Liver (tissue), 9 donors: Measurements from ENCODE around the gene LPCAT1. TPM values are rescaled to one million over a fixed set of nuclear protein-coding genes. Genes with fewer than 3 reads are reported as not detected.

Experiments
- DNase-seq: peaks from one replicate; pipeline ENCODE4 v3.0.0-alpha.2; 2017; ENCODE audit warnings: low spot score
- H3K27ac ChIP-seq, 2 donors: one replicate each; pipeline ENCODE4 v1.7.0; 2013; ENCODE audit warnings: inconsistent platforms in 2 of 2, low read length in 2 of 2, control low read depth in 1 of 2, low read depth in 1 of 2, mild to moderate bottlenecking in 1 of 2
- H3K27me3 ChIP-seq, 4 donors: one replicate each; pipeline versions ENCODE4 v1.6.1 to v1.7.0; 2013; ENCODE audit warnings: low read length in 3 of 4, inconsistent platforms in 1 of 4, mild to moderate bottlenecking in 1 of 4, moderate library complexity in 1 of 4; ENCODE audit not compliant: control insufficient read depth in 4 of 4, insufficient read depth in 4 of 4
- H3K36me3 ChIP-seq, 4 donors: one replicate each; pipeline versions ENCODE4 v1.6.1 to v1.7.0; 2013; ENCODE audit warnings: low read length in 3 of 4, mild to moderate bottlenecking in 3 of 4, low read depth in 1 of 4, moderate library complexity in 1 of 4; ENCODE audit not compliant: control insufficient read depth in 4 of 4, insufficient read depth in 3 of 4
- H3K4me1 ChIP-seq, 4 donors: one replicate each; pipeline versions ENCODE4 v1.6.1 to v1.7.0; 2013; ENCODE audit warnings: low read length in 3 of 4, mild to moderate bottlenecking in 3 of 4, moderate library complexity in 1 of 4; ENCODE audit not compliant: control insufficient read depth in 4 of 4, insufficient read depth in 4 of 4
- H3K4me3 ChIP-seq, 3 donors: one replicate each; pipeline versions ENCODE4 v1.6.1 to v1.7.0; 2013; ENCODE audit warnings: low read length in 3 of 3, control low read depth in 1 of 3, low read depth in 1 of 3, mild to moderate bottlenecking in 1 of 3
- H3K9ac ChIP-seq, 2 donors: one replicate each; pipeline ENCODE4 v1.7.0; 2013; ENCODE audit warnings: low read length in 2 of 2, mild to moderate bottlenecking in 2 of 2, moderate library complexity in 2 of 2, control low read depth in 1 of 2, low read depth in 1 of 2
- H3K9me3 ChIP-seq, 4 donors: one replicate each; pipeline versions ENCODE4 v1.6.1 to v1.7.0; 2013; ENCODE audit warnings: low read length in 3 of 4; ENCODE audit not compliant: control insufficient read depth in 4 of 4
- EGR1 ChIP-seq, 2 donors: IDR thresholded peaks; 2 replicates each; pipeline ENCODE4 v1.6.1; 2016 to 2018; ENCODE audit warnings: antibody characterized with exemption in 2 of 2, low read depth in 2 of 2
- FOXA2 ChIP-seq: IDR thresholded peaks from 2 replicates; pipeline ENCODE4 v1.6.1; 2016; ENCODE audit warnings: antibody characterized with exemption
- GABPA ChIP-seq, 2 donors: IDR thresholded peaks in 1 of 2; conservative IDR thresholded peaks in 1 of 2; 2 replicates each; pipeline ENCODE4 v1.6.1; 2016; ENCODE audit warnings: antibody characterized with exemption in 2 of 2, mild to moderate bottlenecking in 1 of 2, moderate library complexity in 1 of 2
- HNF4A ChIP-seq, 2 donors: conservative IDR thresholded peaks; 2 replicates each; pipeline ENCODE4 v1.6.1; 2016; ENCODE audit warnings: antibody characterized with exemption in 2 of 2, mild to moderate bottlenecking in 2 of 2
- HNF4G ChIP-seq: IDR thresholded peaks from 2 replicates; pipeline ENCODE4 v1.6.1; 2016; ENCODE audit warnings: antibody characterized with exemption
- JUND ChIP-seq, 2 donors: IDR thresholded peaks; 2 replicates each; pipeline ENCODE4 v1.6.1; 2016; ENCODE audit warnings: antibody characterized with exemption in 2 of 2
- RAD21 ChIP-seq, 2 donors: IDR thresholded peaks; 2 replicates each; pipeline ENCODE4 v1.6.1; 2016; ENCODE audit warnings: antibody characterized with exemption in 2 of 2, mild to moderate bottlenecking in 2 of 2
- RXRA ChIP-seq, 2 donors: IDR thresholded peaks; 2 replicates each; pipeline ENCODE4 v1.6.1; 2017 to 2018; ENCODE audit warnings: antibody characterized with exemption in 2 of 2, mild to moderate bottlenecking in 1 of 2
- SP1 ChIP-seq: IDR thresholded peaks from 2 replicates; pipeline ENCODE4 v1.6.1; 2018; ENCODE audit warnings: antibody characterized with exemption, mild to moderate bottlenecking
- TAF1 ChIP-seq: conservative IDR thresholded peaks from 2 replicates; pipeline ENCODE4 v1.6.1; 2016; ENCODE audit warnings: antibody characterized with exemption, mild to moderate bottlenecking
- YY1 ChIP-seq: IDR thresholded peaks from 2 replicates; pipeline ENCODE4 v1.6.1; 2016; ENCODE audit warnings: antibody characterized with exemption, mild to moderate bottlenecking
- WGBS: extraction: QIAGEN DNeasy Blood & Tissue Kit; methylation state at CpG from one replicate; pipeline ENCODE4 v1.1.7; 2013; 5-methylcytosine and 5-hydroxymethylcytosine counted together
- polyA plus RNA-seq, 2 donors: library from polyadenylated mRNA; stranded (reverse) in 1 of 2; unstranded in 1 of 2; fragments of 200-250 nt in 1 of 2; fragments of >200 nt in 1 of 2; fragmentation: Nextera tagmentation in 1 of 2; extraction: Ambion mirVana in 1 of 2; gene quantifications; one replicate each; pipeline versions ENCODE4 v1.2.1 to v1.2.3, GENCODE V29; 2013 to 2015
- total RNA-seq, 2 donors: library from RNA; depleted of rRNA; stranded (reverse); fragments of >200 nt; gene quantifications; one replicate each; pipeline ENCODE4 v1.2.3, GENCODE V29; 2014
- TF ChIP-seq, protein P1 (sequence below): IDR thresholded peaks from 2 replicates; pipeline ENCODE4 v1.6.1; 2016; ENCODE audit warnings: antibody characterized with exemption, mild to moderate bottlenecking
- TF ChIP-seq, protein P2 (sequence below): IDR thresholded peaks from 2 replicates; pipeline ENCODE4 v1.6.1; 2016; ENCODE audit warnings: antibody characterized with exemption
- TF ChIP-seq, protein P3 (sequence below): fragments of 150-350 bp; IDR thresholded peaks from 2 replicates; pipeline ENCODE4 v1.5.1; 2017; ENCODE audit warnings: improper control_type of control experiment, low read depth, low read length; ENCODE audit not compliant: missing input control
- TF ChIP-seq, protein P4 (sequence below): IDR thresholded peaks from 2 replicates; pipeline ENCODE4 v1.6.1; 2016; ENCODE audit warnings: antibody characterized with exemption
- donor health status: healthy.
- donor health status: healthy.
- donor health status: healthy.
- donor health status: healthy.
- donor health status: healthy.

The LPCAT1 gene
- total and polyA plus RNA-seq, 4 donors, result 1.5 to 12.8 (median 9.9) TPM

DNA sequence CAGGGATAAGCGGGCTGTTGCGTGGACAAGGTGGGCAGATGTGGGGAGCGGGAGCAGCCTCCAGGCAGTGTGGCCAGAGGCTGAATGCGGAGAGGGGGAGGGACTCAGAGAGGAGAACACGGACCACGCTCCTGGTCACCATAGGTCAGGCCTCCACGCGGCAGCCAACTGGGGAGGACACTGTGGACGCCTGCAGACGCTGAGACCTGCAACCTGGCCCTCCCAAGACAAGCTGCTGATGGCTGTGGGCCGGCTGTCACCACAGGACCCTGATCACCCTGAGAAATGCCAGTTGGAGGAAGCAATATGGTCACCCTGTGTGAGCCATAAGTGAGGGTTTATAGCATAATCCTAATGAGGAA, 16.8 kb downstream of the LPCAT1 start:
- no peaks in the 10 kb centered on the region for H3K4me1 ChIP-seq
- H3K9me3 ChIP-seq, result no peaks in the 10 kb centered on the region
- H3K27ac ChIP-seq, result no peak overlapping the region
- peaks cover 0 to 3% (median 1%) of the 10 kb centered on the region in 4 donors for H3K36me3 ChIP-seq
- no peaks in the 10 kb centered on the region for H3K27me3 ChIP-seq
- WGBS, result 96% methylated on average over 11 of the region's 11 CpGs
- DNase-seq, result no peak
- TF ChIP-seq, protein P1, sequence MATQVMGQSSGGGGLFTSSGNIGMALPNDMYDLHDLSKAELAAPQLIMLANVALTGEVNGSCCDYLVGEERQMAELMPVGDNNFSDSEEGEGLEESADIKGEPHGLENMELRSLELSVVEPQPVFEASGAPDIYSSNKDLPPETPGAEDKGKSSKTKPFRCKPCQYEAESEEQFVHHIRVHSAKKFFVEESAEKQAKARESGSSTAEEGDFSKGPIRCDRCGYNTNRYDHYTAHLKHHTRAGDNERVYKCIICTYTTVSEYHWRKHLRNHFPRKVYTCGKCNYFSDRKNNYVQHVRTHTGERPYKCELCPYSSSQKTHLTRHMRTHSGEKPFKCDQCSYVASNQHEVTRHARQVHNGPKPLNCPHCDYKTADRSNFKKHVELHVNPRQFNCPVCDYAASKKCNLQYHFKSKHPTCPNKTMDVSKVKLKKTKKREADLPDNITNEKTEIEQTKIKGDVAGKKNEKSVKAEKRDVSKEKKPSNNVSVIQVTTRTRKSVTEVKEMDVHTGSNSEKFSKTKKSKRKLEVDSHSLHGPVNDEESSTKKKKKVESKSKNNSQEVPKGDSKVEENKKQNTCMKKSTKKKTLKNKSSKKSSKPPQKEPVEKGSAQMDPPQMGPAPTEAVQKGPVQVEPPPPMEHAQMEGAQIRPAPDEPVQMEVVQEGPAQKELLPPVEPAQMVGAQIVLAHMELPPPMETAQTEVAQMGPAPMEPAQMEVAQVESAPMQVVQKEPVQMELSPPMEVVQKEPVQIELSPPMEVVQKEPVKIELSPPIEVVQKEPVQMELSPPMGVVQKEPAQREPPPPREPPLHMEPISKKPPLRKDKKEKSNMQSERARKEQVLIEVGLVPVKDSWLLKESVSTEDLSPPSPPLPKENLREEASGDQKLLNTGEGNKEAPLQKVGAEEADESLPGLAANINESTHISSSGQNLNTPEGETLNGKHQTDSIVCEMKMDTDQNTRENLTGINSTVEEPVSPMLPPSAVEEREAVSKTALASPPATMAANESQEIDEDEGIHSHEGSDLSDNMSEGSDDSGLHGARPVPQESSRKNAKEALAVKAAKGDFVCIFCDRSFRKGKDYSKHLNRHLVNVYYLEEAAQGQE, result no peak
- TF ChIP-seq, protein P2, sequence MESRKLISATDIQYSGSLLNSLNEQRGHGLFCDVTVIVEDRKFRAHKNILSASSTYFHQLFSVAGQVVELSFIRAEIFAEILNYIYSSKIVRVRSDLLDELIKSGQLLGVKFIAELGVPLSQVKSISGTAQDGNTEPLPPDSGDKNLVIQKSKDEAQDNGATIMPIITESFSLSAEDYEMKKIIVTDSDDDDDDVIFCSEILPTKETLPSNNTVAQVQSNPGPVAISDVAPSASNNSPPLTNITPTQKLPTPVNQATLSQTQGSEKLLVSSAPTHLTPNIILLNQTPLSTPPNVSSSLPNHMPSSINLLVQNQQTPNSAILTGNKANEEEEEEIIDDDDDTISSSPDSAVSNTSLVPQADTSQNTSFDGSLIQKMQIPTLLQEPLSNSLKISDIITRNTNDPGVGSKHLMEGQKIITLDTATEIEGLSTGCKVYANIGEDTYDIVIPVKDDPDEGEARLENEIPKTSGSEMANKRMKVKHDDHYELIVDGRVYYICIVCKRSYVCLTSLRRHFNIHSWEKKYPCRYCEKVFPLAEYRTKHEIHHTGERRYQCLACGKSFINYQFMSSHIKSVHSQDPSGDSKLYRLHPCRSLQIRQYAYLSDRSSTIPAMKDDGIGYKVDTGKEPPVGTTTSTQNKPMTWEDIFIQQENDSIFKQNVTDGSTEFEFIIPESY, result no peak
- TF ChIP-seq YY1, result no peak
- no peak for TF ChIP-seq HNF4A (conservative IDR thresholded peaks at IDR 0.05)
- TF ChIP-seq, protein P3, sequence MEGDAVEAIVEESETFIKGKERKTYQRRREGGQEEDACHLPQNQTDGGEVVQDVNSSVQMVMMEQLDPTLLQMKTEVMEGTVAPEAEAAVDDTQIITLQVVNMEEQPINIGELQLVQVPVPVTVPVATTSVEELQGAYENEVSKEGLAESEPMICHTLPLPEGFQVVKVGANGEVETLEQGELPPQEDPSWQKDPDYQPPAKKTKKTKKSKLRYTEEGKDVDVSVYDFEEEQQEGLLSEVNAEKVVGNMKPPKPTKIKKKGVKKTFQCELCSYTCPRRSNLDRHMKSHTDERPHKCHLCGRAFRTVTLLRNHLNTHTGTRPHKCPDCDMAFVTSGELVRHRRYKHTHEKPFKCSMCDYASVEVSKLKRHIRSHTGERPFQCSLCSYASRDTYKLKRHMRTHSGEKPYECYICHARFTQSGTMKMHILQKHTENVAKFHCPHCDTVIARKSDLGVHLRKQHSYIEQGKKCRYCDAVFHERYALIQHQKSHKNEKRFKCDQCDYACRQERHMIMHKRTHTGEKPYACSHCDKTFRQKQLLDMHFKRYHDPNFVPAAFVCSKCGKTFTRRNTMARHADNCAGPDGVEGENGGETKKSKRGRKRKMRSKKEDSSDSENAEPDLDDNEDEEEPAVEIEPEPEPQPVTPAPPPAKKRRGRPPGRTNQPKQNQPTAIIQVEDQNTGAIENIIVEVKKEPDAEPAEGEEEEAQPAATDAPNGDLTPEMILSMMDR, result no peak
- TF ChIP-seq SP1, result no peak
- TF ChIP-seq GABPA (IDR thresholded peaks at IDR 0.05 in 1 of 2, conservative IDR thresholded peaks at IDR 0.05 in 1 of 2), result no peak
- TF ChIP-seq RAD21 (IDR thresholded peaks at IDR 0.05), result no peak
- no peak overlapping the region for H3K4me3 ChIP-seq
- H3K9ac ChIP-seq, result no peak overlapping the region

DNA sequence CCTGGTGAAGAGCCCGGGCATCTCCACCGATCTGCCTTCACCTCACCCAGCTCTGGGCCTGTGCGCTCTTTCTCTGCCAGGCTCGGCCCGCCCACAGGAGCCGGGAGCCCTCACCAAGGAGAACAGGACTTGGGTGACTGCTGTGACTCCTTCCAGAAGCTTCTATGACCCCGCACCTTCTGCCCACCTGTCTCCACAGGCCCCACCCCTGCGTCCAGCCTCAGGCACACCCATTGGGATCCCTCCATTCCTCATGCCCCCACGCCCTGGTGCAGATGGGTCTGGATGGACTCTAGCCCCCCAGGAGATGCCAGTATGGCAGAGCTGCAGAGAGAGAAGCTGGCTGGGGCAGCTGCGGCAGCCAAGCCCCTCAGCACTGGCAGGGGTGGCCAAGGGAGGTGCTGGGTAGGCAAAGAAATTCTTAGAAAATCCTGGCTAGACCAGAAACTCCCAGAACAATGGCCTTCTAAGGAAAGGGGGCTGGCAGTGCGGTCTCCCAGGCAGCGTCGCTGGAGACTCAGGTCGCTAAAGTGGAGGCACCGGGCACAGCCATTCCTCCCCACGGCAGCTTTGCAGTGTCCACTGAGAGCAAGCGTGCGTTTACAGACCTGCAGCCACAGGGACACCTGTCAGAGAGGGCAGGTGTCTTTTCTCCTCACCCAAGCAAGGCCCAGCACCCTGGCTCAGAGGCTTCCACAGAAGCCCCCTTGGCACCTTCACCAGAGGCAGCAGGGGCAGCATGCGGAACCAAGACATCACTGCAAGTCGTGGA, 17.3 kb downstream of the LPCAT1 start:
- H3K4me1 ChIP-seq, result no peaks in the 10 kb centered on the region
- no peak overlapping the region for H3K9ac ChIP-seq
- H3K27me3 ChIP-seq, result no peaks in the 10 kb centered on the region
- H3K36me3 ChIP-seq, result peaks cover 0 to 3% (median 1%) of the 10 kb centered on the region in 4 donors
- no peak for DNase-seq
- no peak overlapping the region for H3K4me3 ChIP-seq
- no peak overlapping the region for H3K27ac ChIP-seq
- WGBS, result 96% methylated on average over 20 of the region's 20 CpGs
- H3K9me3 ChIP-seq, result no peaks in the 10 kb centered on the region
- TF ChIP-seq JUND (IDR thresholded peaks at IDR 0.05), result no peak
- no peak for TF ChIP-seq EGR1 (IDR thresholded peaks at IDR 0.05; ENCODE audit: low read depth in 2 of 2)
- TF ChIP-seq SP1, result no peak
- no peak for TF ChIP-seq HNF4G
- no peak for TF ChIP-seq RXRA (IDR thresholded peaks at IDR 0.05)
- no peak for TF ChIP-seq TAF1
- no peak for TF ChIP-seq FOXA2
- TF ChIP-seq, protein P1, result no peak
- TF ChIP-seq GABPA (IDR thresholded peaks at IDR 0.05 in 1 of 2, conservative IDR thresholded peaks at IDR 0.05 in 1 of 2), result no peak
- TF ChIP-seq, protein P4, sequence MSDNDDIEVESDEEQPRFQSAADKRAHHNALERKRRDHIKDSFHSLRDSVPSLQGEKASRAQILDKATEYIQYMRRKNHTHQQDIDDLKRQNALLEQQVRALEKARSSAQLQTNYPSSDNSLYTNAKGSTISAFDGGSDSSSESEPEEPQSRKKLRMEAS, result no peak
- TF ChIP-seq, protein P2, result no peak
